K562 (cell line): ENCODE data around the gene PMP22. TPM values are rescaled to one million over a fixed set of nuclear protein-coding genes. Genes with fewer than 3 reads are reported as not detected.

Experiments used
- CREM ChIP-seq: IDR thresholded peaks from 2 replicates; pipeline ENCODE4 v1.6.1; 2014; ENCODE audit warnings: antibody characterized with exemption, low read depth
- ELF2 ChIP-seq: fragments of 250-450 bp; sonication (Bioruptor Pico); IDR thresholded peaks from 2 replicates; pipeline ENCODE4 v1.5.0; 2021; ENCODE audit warnings: mild to moderate bottlenecking
- GATAD2A ChIP-seq: fragments of 450-650 bp; IDR thresholded peaks from 2 replicates; pipeline ENCODE4 v1.6.1; 2017
- JUND ChIP-seq, 2 experiments: IDR thresholded peaks; 2 replicates in 1 of 2; 3 replicates in 1 of 2; pipeline ENCODE4 v1.6.1; 2011; ENCODE audit warnings: borderline replicate concordance in 2 of 2, low read depth in 2 of 2, low read length in 2 of 2, improper control_type of control experiment in 1 of 2, missing biosample characterization in 1 of 2, missing genetic modification characterization in 1 of 2, missing genetic modification reagents in 1 of 2
- MAZ ChIP-seq, 2 experiments: fragments of 450-650 bp in 1 of 2; sonication (generic) in 1 of 2; formaldehyde crosslinking; IDR thresholded peaks in 1 of 2; conservative IDR thresholded peaks in 1 of 2; 2 replicates each; pipeline versions ENCODE4 v1.4.0 to v1.5.0; 2020; ENCODE audit warnings: mild to moderate bottlenecking in 1 of 2, missing genetic modification reagents in 1 of 2
- PHB ChIP-seq: fragments of 250-450 bp; sonication (Bioruptor Pico); IDR thresholded peaks from 2 replicates; pipeline ENCODE4 v1.5.0; 2021
- ZNF408 ChIP-seq: fragments of 250-450 bp; sonication (Bioruptor Pico); IDR thresholded peaks from 2 replicates; pipeline ENCODE4 v1.4.0; 2020; ENCODE audit warnings: low read depth, mild to moderate bottlenecking, moderate library complexity
- ZNF41 ChIP-seq: fragments of 250-450 bp; sonication (Bioruptor Pico); conservative IDR thresholded peaks from 2 replicates; pipeline ENCODE4 v1.4.0; 2020; ENCODE audit warnings: mild to moderate bottlenecking
- polyA plus RNA-seq, 8 experiments: library from polyadenylated mRNA; depleted of rRNA in 4 of 8; stranded (reverse) in 5 of 8; unstranded in 3 of 8; fragments of >200 nt; fragmentation: Nextera tagmentation in 2 of 8; fragmentation: Illumina TruSeq in 1 of 8; extraction: Ambion mirVana in 2 of 8; extraction: Trizol in 1 of 8; gene quantifications; 2 replicates each; pipeline versions ENCODE4 v1.2.1 to v1.2.3, GENCODE V29; 2011 to 2014; ENCODE audit warnings: inconsistent platforms in 1 of 8, missing spikeins in 1 of 8
- total RNA-seq, 7 experiments: library from RNA; depleted of rRNA in 6 of 7; stranded (reverse); fragments of >200 nt in 6 of 7; fragmentation: Illumina TruSeq in 2 of 7; extraction: Trizol in 2 of 7; gene quantifications; 2 replicates each; pipeline versions ENCODE4 v1.2.1 to v1.2.3, GENCODE V29; 2011 to 2021; ENCODE audit warnings: low replicate concordance in 1 of 7
- TF ChIP-seq, protein P1 (sequence below), 3 experiments: IDR thresholded peaks in 2 of 3; conservative IDR thresholded peaks in 1 of 3; 2 replicates each; pipeline ENCODE4 v1.5.1; 2011 to 2012; ENCODE audit warnings: low read length in 3 of 3, mild to moderate bottlenecking in 3 of 3, control low read depth in 2 of 3, improper control_type of control experiment in 1 of 3, inconsistent platforms in 1 of 3, low read depth in 1 of 3, mixed read lengths in 1 of 3, moderate library complexity in 1 of 3; ENCODE audit not compliant: insufficient read depth in 2 of 3

PMP22 gene
- total and polyA plus RNA-seq, 9 of the 15 experiments (the other 6 are each of a cell fraction or from before 2014, with no cell fraction given), result 12.6 to 62.3 (median 25.8) TPM

DNA sequence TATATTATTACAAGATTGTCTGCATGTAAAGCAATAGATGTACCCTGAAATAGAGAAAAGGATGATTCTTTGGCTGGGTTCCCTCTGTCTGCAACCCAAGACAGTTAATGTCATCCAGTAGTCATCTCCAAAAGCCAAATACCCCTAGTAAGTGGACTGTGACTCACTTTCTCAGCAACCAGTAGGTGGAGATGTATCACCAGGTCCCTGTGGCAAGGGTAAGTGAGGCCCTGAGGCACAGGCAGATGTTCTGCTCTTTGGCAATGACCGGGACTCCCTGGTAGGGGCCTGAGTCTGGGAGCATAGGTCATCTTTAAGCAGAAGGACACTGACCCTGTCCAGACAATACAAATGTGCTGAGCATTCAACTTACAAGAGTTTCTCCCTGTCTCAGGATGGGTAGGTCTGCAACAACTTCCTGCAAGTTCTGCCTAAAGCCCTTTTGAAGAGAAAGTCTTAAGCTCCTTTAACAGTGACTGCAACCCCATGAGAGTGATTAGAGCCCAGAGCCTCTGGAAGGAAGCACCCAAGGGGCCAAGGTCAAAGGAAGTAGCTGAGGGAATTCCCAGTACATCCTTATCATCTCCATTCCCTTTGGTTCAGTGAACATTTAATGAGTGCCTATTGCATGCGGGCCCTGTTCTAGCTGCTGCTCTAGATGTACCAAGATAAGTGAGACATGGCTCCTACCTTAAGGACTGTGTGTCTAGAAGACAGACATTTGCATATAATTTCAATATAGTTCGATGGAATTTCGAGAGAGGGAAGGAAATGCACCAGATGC is 31.9 kb downstream of the PMP22 start (continued):
- TF ChIP-seq, protein P1, sequence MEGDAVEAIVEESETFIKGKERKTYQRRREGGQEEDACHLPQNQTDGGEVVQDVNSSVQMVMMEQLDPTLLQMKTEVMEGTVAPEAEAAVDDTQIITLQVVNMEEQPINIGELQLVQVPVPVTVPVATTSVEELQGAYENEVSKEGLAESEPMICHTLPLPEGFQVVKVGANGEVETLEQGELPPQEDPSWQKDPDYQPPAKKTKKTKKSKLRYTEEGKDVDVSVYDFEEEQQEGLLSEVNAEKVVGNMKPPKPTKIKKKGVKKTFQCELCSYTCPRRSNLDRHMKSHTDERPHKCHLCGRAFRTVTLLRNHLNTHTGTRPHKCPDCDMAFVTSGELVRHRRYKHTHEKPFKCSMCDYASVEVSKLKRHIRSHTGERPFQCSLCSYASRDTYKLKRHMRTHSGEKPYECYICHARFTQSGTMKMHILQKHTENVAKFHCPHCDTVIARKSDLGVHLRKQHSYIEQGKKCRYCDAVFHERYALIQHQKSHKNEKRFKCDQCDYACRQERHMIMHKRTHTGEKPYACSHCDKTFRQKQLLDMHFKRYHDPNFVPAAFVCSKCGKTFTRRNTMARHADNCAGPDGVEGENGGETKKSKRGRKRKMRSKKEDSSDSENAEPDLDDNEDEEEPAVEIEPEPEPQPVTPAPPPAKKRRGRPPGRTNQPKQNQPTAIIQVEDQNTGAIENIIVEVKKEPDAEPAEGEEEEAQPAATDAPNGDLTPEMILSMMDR (IDR thresholded peaks at IDR 0.05 in 2 of 3, conservative IDR thresholded peaks at IDR 0.05 in 1 of 3; ENCODE audit: insufficient read depth in 2 of 3, low read depth in 1 of 3, low read length in 3 of 3), result peak; percentile 53 to 59 (median 58); a peak in 5 of 6 replicates
- no peak for TF ChIP-seq MAZ (CRISPR knock-in tag; conservative IDR thresholded peaks at IDR 0.05 in 1 of 2, IDR thresholded peaks at IDR 0.05 in 1 of 2)
- no peak for TF ChIP-seq PHB (CRISPR knock-in tag)
- no peak for TF ChIP-seq ELF2 (CRISPR knock-in tag)
- TF ChIP-seq CREM, result 0 out of 2 replicates have a peak, but pooled peaks have one; percentile 12
- TF ChIP-seq GATAD2A, result no peak
- no peak for TF ChIP-seq ZNF408 (CRISPR knock-in tag)
- no peak for TF ChIP-seq ZNF41 (CRISPR knock-in tag)
- 0 out of 2 replicates have a peak, but pooled peaks have one; percentile 6 for TF ChIP-seq JUND (IDR thresholded peaks at IDR 0.05; ENCODE audit: borderline replicate concordance, low read depth, low read length)
- no peak for TF ChIP-seq JUND (tag; IDR thresholded peaks at IDR 0.05; ENCODE audit: borderline replicate concordance, low read depth, low read length)
